Liver (tissue), 3 donors: ENCODE results near the gene ACAN.

ENCODE experiments used
- EGR1 ChIP-seq, 2 donors: IDR thresholded peaks; 2 replicates each; pipeline ENCODE4 v1.6.1; 2016 to 2018; ENCODE audit warnings: antibody characterized with exemption in 2 of 2, low read depth in 2 of 2
- JUND ChIP-seq, 2 donors: IDR thresholded peaks; 2 replicates each; pipeline ENCODE4 v1.6.1; 2016; ENCODE audit warnings: antibody characterized with exemption in 2 of 2
- MAX ChIP-seq: IDR thresholded peaks from 2 replicates; pipeline ENCODE4 v1.6.1; 2016; ENCODE audit warnings: antibody characterized with exemption
- RAD21 ChIP-seq, 2 donors: IDR thresholded peaks; 2 replicates each; pipeline ENCODE4 v1.6.1; 2016; ENCODE audit warnings: antibody characterized with exemption in 2 of 2, mild to moderate bottlenecking in 2 of 2
- RXRA ChIP-seq, 2 donors: IDR thresholded peaks; 2 replicates each; pipeline ENCODE4 v1.6.1; 2017 to 2018; ENCODE audit warnings: antibody characterized with exemption in 2 of 2, mild to moderate bottlenecking in 1 of 2
- SP1 ChIP-seq: IDR thresholded peaks from 2 replicates; pipeline ENCODE4 v1.6.1; 2018; ENCODE audit warnings: antibody characterized with exemption, mild to moderate bottlenecking
- TAF1 ChIP-seq: conservative IDR thresholded peaks from 2 replicates; pipeline ENCODE4 v1.6.1; 2016; ENCODE audit warnings: antibody characterized with exemption, mild to moderate bottlenecking
- YY1 ChIP-seq: IDR thresholded peaks from 2 replicates; pipeline ENCODE4 v1.6.1; 2016; ENCODE audit warnings: antibody characterized with exemption, mild to moderate bottlenecking
- TF ChIP-seq, protein P1 (sequence below): fragments of 150-350 bp; IDR thresholded peaks from 2 replicates; pipeline ENCODE4 v1.5.1; 2017; ENCODE audit warnings: improper control_type of control experiment, low read depth, low read length; ENCODE audit not compliant: missing input control
- TF ChIP-seq, protein P2 (sequence below): IDR thresholded peaks from 2 replicates; pipeline ENCODE4 v1.6.1; 2016; ENCODE audit warnings: antibody characterized with exemption
- TF ChIP-seq, protein P3 (sequence below): IDR thresholded peaks from 2 replicates; pipeline ENCODE4 v1.6.1; 2016; ENCODE audit warnings: antibody characterized with exemption, mild to moderate bottlenecking
- donor health status: healthy.
- donor health status: healthy.

DNA sequence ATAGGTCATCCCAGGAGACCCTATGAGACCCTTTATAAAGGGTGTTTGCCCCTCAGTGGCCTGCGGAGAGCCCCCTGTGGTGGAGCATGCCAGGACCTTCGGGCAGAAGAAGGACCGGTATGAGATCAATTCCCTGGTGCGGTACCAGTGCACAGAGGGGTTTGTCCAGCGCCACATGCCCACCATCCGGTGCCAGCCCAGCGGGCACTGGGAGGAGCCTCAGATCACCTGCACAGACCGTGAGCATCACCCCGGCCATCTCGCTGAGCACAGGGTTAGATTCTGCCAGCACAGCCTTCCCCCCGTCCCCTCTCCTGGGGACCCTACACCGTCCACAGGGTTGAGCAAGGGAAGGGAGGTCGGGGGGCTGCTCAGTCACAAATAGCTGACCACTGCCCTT lies 70.5 kb downstream of the ACAN start:
- no peak for TF ChIP-seq YY1
- no peak for TF ChIP-seq RXRA (IDR thresholded peaks at IDR 0.05)
- TF ChIP-seq, protein P1, sequence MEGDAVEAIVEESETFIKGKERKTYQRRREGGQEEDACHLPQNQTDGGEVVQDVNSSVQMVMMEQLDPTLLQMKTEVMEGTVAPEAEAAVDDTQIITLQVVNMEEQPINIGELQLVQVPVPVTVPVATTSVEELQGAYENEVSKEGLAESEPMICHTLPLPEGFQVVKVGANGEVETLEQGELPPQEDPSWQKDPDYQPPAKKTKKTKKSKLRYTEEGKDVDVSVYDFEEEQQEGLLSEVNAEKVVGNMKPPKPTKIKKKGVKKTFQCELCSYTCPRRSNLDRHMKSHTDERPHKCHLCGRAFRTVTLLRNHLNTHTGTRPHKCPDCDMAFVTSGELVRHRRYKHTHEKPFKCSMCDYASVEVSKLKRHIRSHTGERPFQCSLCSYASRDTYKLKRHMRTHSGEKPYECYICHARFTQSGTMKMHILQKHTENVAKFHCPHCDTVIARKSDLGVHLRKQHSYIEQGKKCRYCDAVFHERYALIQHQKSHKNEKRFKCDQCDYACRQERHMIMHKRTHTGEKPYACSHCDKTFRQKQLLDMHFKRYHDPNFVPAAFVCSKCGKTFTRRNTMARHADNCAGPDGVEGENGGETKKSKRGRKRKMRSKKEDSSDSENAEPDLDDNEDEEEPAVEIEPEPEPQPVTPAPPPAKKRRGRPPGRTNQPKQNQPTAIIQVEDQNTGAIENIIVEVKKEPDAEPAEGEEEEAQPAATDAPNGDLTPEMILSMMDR, result no peak
- no peak for TF ChIP-seq JUND (IDR thresholded peaks at IDR 0.05)
- TF ChIP-seq, protein P2, sequence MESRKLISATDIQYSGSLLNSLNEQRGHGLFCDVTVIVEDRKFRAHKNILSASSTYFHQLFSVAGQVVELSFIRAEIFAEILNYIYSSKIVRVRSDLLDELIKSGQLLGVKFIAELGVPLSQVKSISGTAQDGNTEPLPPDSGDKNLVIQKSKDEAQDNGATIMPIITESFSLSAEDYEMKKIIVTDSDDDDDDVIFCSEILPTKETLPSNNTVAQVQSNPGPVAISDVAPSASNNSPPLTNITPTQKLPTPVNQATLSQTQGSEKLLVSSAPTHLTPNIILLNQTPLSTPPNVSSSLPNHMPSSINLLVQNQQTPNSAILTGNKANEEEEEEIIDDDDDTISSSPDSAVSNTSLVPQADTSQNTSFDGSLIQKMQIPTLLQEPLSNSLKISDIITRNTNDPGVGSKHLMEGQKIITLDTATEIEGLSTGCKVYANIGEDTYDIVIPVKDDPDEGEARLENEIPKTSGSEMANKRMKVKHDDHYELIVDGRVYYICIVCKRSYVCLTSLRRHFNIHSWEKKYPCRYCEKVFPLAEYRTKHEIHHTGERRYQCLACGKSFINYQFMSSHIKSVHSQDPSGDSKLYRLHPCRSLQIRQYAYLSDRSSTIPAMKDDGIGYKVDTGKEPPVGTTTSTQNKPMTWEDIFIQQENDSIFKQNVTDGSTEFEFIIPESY, result no peak
- no peak for TF ChIP-seq RAD21 (IDR thresholded peaks at IDR 0.05)
- no peak for TF ChIP-seq SP1
- TF ChIP-seq TAF1, result no peak
- TF ChIP-seq, protein P3, sequence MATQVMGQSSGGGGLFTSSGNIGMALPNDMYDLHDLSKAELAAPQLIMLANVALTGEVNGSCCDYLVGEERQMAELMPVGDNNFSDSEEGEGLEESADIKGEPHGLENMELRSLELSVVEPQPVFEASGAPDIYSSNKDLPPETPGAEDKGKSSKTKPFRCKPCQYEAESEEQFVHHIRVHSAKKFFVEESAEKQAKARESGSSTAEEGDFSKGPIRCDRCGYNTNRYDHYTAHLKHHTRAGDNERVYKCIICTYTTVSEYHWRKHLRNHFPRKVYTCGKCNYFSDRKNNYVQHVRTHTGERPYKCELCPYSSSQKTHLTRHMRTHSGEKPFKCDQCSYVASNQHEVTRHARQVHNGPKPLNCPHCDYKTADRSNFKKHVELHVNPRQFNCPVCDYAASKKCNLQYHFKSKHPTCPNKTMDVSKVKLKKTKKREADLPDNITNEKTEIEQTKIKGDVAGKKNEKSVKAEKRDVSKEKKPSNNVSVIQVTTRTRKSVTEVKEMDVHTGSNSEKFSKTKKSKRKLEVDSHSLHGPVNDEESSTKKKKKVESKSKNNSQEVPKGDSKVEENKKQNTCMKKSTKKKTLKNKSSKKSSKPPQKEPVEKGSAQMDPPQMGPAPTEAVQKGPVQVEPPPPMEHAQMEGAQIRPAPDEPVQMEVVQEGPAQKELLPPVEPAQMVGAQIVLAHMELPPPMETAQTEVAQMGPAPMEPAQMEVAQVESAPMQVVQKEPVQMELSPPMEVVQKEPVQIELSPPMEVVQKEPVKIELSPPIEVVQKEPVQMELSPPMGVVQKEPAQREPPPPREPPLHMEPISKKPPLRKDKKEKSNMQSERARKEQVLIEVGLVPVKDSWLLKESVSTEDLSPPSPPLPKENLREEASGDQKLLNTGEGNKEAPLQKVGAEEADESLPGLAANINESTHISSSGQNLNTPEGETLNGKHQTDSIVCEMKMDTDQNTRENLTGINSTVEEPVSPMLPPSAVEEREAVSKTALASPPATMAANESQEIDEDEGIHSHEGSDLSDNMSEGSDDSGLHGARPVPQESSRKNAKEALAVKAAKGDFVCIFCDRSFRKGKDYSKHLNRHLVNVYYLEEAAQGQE, result no peak
- no peak for TF ChIP-seq MAX
- no peak for TF ChIP-seq EGR1 (IDR thresholded peaks at IDR 0.05; ENCODE audit: low read depth in 2 of 2)
